ENCODE measurements around the gene GPR18. TPM values are rescaled to one million over a fixed set of nuclear protein-coding genes. Genes with fewer than 3 reads are reported as not detected.

GPR18 gene
- total RNA-seq, 1 experiment from 2014 or later, result not detected

GRCh38 chr13:99206226-99206625 is 52.0 kb downstream of the GPR18 start:
- Histone ChIP-seq H3K79me2 (ENCODE audit: low read depth) (peaks cover 100% of the 10 kb centered on the region), H3K9me2 (ENCODE audit: insufficient read depth) (no peaks in the 10 kb centered on the region), H3K27ac (no peak overlapping the region), H3K4me1 (replicated peaks; ENCODE audit: insufficient read depth) (peaks cover 17% of the 10 kb centered on the region), H3F3A (ENCODE audit: insufficient read depth, low read depth) (peaks cover 23% of the 10 kb centered on the region; the same call in 1 of the 2 replicates), H3K4me3 (no peak overlapping the region), H3K4me2 (no peak overlapping the region), H3K9me3 (ENCODE audit: insufficient read depth, low read depth) (no peaks in the 10 kb centered on the region), H2AFZ (no peak overlapping the region), H4K20me1 (ENCODE audit: insufficient read depth) (peaks cover 90% of the 10 kb centered on the region), H3K36me3 (ENCODE audit: low read depth) (peaks cover 16% of the 10 kb centered on the region), H3K27me3 (ENCODE audit: insufficient read depth, low read depth) (no peaks in the 10 kb centered on the region)
- DNase-seq, result peak in 1 of 2 experiments; percentile 25
- POLR2A ChIA-PET (ENCODE audit: unreplicated experiment), result no interaction called here
- no peak for TF ChIP-seq EZH2 (IDR thresholded peaks at IDR 0.05; ENCODE audit: low read depth)
- TF ChIP-seq, protein P1, sequence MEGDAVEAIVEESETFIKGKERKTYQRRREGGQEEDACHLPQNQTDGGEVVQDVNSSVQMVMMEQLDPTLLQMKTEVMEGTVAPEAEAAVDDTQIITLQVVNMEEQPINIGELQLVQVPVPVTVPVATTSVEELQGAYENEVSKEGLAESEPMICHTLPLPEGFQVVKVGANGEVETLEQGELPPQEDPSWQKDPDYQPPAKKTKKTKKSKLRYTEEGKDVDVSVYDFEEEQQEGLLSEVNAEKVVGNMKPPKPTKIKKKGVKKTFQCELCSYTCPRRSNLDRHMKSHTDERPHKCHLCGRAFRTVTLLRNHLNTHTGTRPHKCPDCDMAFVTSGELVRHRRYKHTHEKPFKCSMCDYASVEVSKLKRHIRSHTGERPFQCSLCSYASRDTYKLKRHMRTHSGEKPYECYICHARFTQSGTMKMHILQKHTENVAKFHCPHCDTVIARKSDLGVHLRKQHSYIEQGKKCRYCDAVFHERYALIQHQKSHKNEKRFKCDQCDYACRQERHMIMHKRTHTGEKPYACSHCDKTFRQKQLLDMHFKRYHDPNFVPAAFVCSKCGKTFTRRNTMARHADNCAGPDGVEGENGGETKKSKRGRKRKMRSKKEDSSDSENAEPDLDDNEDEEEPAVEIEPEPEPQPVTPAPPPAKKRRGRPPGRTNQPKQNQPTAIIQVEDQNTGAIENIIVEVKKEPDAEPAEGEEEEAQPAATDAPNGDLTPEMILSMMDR (conservative IDR thresholded peaks at IDR 0.05), result no peak
- no TSS peak for BruUV-seq (replicated peaks)
- CTCF ChIA-PET, result no interaction called here
- intact Hi-C loops (cut with micrococcal nuclease; ENCODE audit: unreplicated experiment), result no loop called here

- peak in 1 of 2 experiments; percentile 10 for DNase-seq
- Histone ChIP-seq H3K9me2 (ENCODE audit: insufficient read depth) (no peaks in the 10 kb centered on the region), H3K27me3 (ENCODE audit: insufficient read depth, low read depth) (no peaks in the 10 kb centered on the region), H3K4me3 (no peak overlapping the region), H3K4me1 (replicated peaks; ENCODE audit: insufficient read depth) (peaks cover 17% of the 10 kb centered on the region), H4K20me1 (ENCODE audit: insufficient read depth) (peaks cover 85% of the 10 kb centered on the region), H3K27ac (no peak overlapping the region), H3F3A (ENCODE audit: insufficient read depth, low read depth) (peaks cover 26% of the 10 kb centered on the region; the same call in 1 of the 2 replicates), H3K36me3 (ENCODE audit: low read depth) (peaks cover 16% of the 10 kb centered on the region), H3K79me2 (ENCODE audit: low read depth) (peaks cover 100% of the 10 kb centered on the region), H3K4me2 (no peak overlapping the region), H2AFZ (no peak overlapping the region), H3K9me3 (ENCODE audit: insufficient read depth, low read depth) (no peaks in the 10 kb centered on the region)
- ChIA-PET POLR2A (ENCODE audit: unreplicated experiment) (no interaction called here), CTCF (no interaction called here)
- TF ChIP-seq, protein P1 (conservative IDR thresholded peaks at IDR 0.05), result no peak
- TF ChIP-seq EZH2 (IDR thresholded peaks at IDR 0.05; ENCODE audit: low read depth), result no peak
- intact Hi-C loops (cut with micrococcal nuclease; ENCODE audit: unreplicated experiment), result no loop called here
- no TSS peak for BruUV-seq (replicated peaks)
Observed at GRCh38 chr13:99205621-99206220, 52.5 kb downstream of the GPR18 start.

Other genes with a start within 250 kb of the GPR18 start
- 80.3 and 82.2 TPM in 2 replicates for gene UBAC2, start 57.5 kb downstream of the GPR18 start, total RNA-seq (2021)
- not detected in 2 replicates for gene GPR183, start 49.0 kb upstream of the GPR18 start, total RNA-seq (2021)
- gene TM9SF2, start 243.1 kb upstream of the GPR18 start, total RNA-seq (2021), result 66.5 and 87.0 TPM in 2 replicates

Data from PC-9 (cell line).